Stimulated activated CD8-positive, alpha-beta memory T cell treated with anti-CD3 and anti-CD28 coated beads, Interleukin-4, amount 100 ng/mL, for 48 hours (primary cell): Measurements from ENCODE around the gene SERPINI1.

Experiments
- DNase-seq: peaks from one replicate; pipeline ENCODE4 v3.0.0-alpha.2; 2020

The SERPINI1 gene

DNA sequence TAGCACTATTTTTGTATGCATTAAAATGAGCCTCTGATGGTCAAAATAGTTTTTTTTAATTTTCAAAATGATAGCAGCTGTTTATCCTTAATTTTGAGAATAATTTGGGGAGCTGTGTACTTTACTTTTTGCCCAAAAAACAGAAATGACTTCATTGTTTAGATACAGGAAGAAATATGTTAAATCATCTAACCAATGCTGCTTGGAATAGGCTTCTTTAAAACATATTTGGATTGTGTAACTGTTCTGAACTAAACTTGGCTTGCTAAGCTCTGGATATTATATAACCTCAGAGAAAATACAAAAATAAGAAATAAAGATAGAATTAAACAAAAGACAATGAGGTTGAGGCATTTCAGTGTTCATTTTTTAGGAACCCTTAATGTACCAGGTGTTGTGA is 119.3 kb downstream of the SERPINI1 start:
- DNase-seq: no peak

- DNase-seq: no peak
Observed at GRCh38 chr3:167855306-167855705, 119.8 kb downstream of the SERPINI1 start.

DNA sequence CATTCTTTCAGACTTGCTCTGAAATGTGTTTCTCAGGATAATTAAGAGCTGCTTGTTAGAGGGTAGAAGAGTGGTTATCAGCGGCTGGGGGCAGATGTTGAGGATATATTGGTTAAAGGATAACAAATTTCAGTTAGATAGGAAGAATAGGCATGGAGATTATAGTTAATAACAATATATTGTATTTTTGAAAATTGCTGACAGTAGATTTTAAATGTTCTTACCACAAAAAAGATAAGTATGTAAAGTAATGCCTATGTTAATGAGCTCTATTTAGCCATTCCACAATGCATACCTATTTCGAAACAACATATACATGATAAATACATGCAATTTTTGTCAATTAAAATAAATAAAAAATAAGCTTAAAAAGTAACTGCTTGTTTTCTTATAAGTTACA is 123.3 kb downstream of the SERPINI1 start:
- no peak for DNase-seq

DNA sequence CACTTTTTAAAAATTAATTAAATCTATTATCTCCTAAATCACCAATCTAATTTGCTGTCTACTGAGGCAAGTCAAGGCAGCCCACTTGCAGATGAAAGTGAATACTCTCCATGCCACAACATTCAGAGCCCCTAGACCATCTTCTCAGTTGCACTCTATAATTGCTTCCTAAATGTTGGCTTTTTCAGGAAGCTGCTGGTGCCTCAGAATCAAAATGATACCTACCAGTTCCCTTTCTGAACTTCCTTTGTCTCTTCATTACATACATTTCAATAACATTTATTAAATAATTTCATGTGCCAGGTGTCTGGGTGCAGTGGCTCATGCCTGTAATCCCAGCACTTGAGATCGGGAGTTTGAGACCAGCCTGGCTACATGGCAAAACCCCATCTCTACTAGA is 124.1 kb downstream of the SERPINI1 start:
- DNase-seq: no peak

DNA sequence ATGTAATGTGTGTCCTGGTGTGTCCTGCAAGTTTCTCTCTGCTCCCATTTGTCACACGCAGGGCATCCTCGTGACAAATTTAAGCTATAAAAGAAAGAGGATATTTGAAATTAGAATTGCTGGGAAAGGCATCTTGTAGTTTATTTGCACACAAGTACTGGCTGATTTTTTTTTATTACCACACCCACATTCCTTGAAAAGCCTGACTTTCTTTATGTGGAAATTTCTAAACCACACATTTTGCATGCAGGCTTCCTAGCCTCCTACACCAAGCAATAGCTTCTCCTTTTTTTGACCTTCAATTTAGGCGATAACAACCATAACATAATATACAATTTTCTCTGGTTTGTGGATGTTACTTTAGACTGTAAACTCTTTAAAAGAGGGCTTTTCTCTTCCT is 126.1 kb downstream of the SERPINI1 start:
- DNase-seq: no peak

DNA sequence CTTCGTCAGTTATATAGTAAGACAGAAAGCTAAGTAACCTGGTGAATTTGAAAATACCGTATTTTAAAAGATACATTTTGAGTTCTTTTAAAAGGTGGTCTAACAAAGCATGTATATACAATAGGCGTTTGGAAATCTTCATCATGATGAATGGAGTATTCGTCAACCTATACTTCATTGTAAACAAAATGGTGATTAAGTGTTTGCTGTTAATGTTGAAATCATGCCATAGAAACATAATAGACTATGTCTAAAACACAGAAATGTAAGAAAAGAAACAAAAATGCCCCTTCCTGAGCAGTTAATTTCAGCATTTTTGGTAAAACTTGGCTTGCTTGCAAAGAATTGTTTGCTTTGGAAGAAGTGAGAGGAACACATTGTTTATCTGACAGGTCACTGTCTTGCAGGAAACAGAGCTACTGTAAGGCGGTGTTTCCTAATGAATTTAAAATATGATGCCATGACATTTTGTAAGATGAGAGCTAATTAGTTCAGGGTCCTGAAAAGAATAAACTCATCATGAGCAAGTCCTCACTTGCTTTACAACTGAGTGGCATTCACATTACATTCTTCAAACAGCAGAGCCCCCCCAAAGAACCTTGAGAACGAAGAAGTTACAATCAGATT is 126.7 kb downstream of the SERPINI1 start:
- no peak for DNase-seq

- DNase-seq: no peak
Observed at GRCh38 chr3:167863811-167864551, 128.5 kb downstream of the SERPINI1 start.

DNA sequence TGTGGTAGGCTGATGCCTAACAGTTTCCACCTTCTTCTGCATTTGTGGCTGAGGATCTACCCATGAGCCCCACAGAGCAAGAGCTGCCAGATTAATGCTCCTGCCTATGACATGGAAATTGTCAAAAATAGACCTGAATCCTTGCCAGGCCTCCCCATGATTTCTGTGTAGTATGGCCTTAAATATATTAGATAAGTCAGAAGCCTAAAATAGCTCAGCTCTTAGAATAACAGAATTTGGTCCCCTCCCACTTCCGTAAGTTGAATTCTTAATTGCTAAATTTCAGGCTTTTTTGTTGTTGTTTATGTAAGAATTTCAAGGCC is 129.0 kb downstream of the SERPINI1 start:
- DNase-seq: no peak

- DNase-seq: no peak
Observed at GRCh38 chr3:167866331-167866730, 130.8 kb downstream of the SERPINI1 start.

GRCh38 chr3:167867981-167868380 is 132.5 kb downstream of the SERPINI1 start:
- DNase-seq: no peak

- no peak for DNase-seq
Observed at GRCh38 chr3:167870181-167870580, 134.7 kb downstream of the SERPINI1 start.

DNA sequence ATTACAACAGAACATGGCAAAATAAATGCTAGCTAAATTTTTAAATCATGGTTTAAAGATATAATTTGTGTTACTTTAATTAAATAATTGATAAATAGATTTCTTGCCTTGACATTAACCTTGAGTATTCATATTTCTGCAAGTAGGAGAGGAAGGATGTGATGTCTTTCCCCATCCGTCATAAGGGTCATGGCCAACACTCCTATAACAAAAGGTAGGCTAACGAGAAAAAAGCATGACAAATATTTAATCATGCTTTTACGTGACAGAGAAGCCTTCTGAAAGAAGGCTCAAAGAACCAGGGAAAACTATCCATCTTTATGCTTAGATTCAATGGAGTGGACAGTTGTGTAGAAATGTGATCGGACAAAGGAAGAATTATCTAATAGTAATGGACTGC is 135.2 kb downstream of the SERPINI1 start:
- no peak for DNase-seq

- DNase-seq: no peak
Observed at GRCh38 chr3:167872032-167872431, 136.5 kb downstream of the SERPINI1 start.

- DNase-seq: no peak
Observed at GRCh38 chr3:167872941-167873340, 137.4 kb downstream of the SERPINI1 start.

- DNase-seq: no peak
Observed at GRCh38 chr3:167874671-167875372, 139.3 kb downstream of the SERPINI1 start.
